Body of pancreas (tissue), 4 donors: ENCODE data around the gene CNIH2. TPM values are rescaled to one million over a fixed set of nuclear protein-coding genes. Genes with fewer than 3 reads are reported as not detected.
"Not testable (repeated sequence)": the region's sequence is repeated elsewhere in the genome, so short reads cannot be mapped to it uniquely, and the experiment has no call there.

Experiments used
- ATAC-seq: fragments of 150-250 bp; one replicate; pipeline ENCODE4 v1.9.1; 2016
- DNase-seq, 4 donors: peaks; one replicate each; pipeline ENCODE4 v3.0.0-alpha.2; 2019
- H3K27ac ChIP-seq, 4 donors: fragments of 200-600 bp; sonication (generic); 1 replicate in 3 of 4; 2 replicates in 1 of 4; pipeline versions ENCODE4 v1.5.1 to v1.6.1; 2016 to 2019; ENCODE audit warnings: mild to moderate bottlenecking in 1 of 4, mixed read lengths in 1 of 4, moderate library complexity in 1 of 4
- H3K27me3 ChIP-seq, 2 donors: fragments of 200-600 bp; sonication (generic); one replicate each; pipeline ENCODE4 v1.6.0; 2016; ENCODE audit warnings: mild to moderate bottlenecking in 1 of 2
- H3K36me3 ChIP-seq, 2 donors: fragments of 200-600 bp; sonication (generic); replicated peaks in 1 of 2; 2 replicates each; pipeline ENCODE4 v1.5.1; 2016; ENCODE audit warnings: low read depth in 2 of 2; ENCODE audit not compliant: insufficient read depth in 1 of 2
- H3K4me1 ChIP-seq: fragments of 200-600 bp; sonication (generic); one replicate; pipeline ENCODE4 v1.6.0; 2016
- H3K4me3 ChIP-seq, 2 donors: fragments of 200-600 bp; sonication (generic); 1 replicate in 1 of 2; 2 replicates in 1 of 2; pipeline ENCODE4 v1.5.1; 2016 to 2019
- H3K9me3 ChIP-seq, 3 donors: fragments of 200-600 bp; sonication (generic); 1 replicate in 2 of 3; 2 replicates in 1 of 3; pipeline ENCODE4 v1.5.1; 2016
- POLR2A ChIP-seq, 3 donors: fragments of 450-650 bp; IDR thresholded peaks; one replicate each; pipeline ENCODE4 v1.6.1; 2016; ENCODE audit warnings: antibody characterized with exemption in 3 of 3, mild to moderate bottlenecking in 2 of 3
- WGBS, 2 donors: methylation state at CpG; one replicate each; pipeline ENCODE4 v1.1.5; 2017; 5-methylcytosine and 5-hydroxymethylcytosine counted together
- intact Hi-C: fragments of 100-400 bp; cut with DNase I; formaldehyde crosslinking; loops from one replicate; pipeline ENCODE4 v1.15.1; 2023
- total RNA-seq, 2 donors: library from RNA; depleted of rRNA; stranded (reverse); fragments of >200 nt; gene quantifications; one replicate each; pipeline ENCODE4 v1.1.0, GENCODE V29; 2016
- TF ChIP-seq, protein P1 (sequence below), 7 experiments: fragments of 450-650 bp in 4 of 7; fragments of 200-600 bp in 3 of 7; sonication (generic) in 3 of 7; IDR thresholded peaks; one replicate each; pipeline ENCODE4 v1.5.1; 2016 to 2019; ENCODE audit warnings: antibody characterized with exemption in 7 of 7

Gene CNIH2
- total RNA-seq, 2 donors from 2014 or later: 3.6 to 4.6 TPM

DNA sequence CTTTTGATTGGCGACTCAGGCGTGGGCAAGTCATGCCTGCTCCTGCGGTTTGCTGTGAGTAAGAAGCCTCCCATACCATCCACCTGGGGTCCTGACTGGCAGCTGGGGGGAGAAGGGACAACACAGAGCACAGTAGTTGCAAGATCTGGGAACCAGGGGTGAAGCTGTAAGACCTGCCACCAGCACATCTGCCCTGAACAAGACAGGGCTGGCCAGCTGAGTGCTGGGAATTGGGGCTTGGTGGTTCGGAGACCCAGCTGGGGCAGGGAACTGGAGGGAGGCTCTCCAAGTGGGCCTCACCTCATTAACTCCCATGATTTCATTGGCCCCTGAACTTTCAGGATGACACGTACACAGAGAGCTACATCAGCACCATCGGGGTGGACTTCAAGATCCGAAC, 6.2 kb upstream of the CNIH2 start:
- Histone ChIP-seq H3K4me3 (no peak overlapping the region), H3K36me3 (peaks cover 11 to 29% of the 10 kb centered on the region in 2 donors), H3K27me3 (no peaks in the 10 kb centered on the region), H3K4me1 (peaks cover 26% of the 10 kb centered on the region), H3K27ac (no peak overlapping the region), H3K9me3 (no peaks in the 10 kb centered on the region)
- 94 to 95% methylated on average over 4 to 7 of the region's 7 CpGs for WGBS, 2 donors
- ATAC-seq: no peak
- DNase-seq: no peak
- TF ChIP-seq POLR2A (IDR thresholded peaks at IDR 0.05): no peak
- intact Hi-C loops: no loop called here

- Histone ChIP-seq H3K4me1 (peaks cover 26% of the 10 kb centered on the region), H3K4me3 (no peak overlapping the region), H3K36me3 (peaks cover 11 to 29% of the 10 kb centered on the region in 2 donors), H3K9me3 (no peaks in the 10 kb centered on the region), H3K27ac (no peak overlapping the region), H3K27me3 (no peaks in the 10 kb centered on the region)
- no peak for ATAC-seq
- DNase-seq: no peak
- TF ChIP-seq, protein P1, sequence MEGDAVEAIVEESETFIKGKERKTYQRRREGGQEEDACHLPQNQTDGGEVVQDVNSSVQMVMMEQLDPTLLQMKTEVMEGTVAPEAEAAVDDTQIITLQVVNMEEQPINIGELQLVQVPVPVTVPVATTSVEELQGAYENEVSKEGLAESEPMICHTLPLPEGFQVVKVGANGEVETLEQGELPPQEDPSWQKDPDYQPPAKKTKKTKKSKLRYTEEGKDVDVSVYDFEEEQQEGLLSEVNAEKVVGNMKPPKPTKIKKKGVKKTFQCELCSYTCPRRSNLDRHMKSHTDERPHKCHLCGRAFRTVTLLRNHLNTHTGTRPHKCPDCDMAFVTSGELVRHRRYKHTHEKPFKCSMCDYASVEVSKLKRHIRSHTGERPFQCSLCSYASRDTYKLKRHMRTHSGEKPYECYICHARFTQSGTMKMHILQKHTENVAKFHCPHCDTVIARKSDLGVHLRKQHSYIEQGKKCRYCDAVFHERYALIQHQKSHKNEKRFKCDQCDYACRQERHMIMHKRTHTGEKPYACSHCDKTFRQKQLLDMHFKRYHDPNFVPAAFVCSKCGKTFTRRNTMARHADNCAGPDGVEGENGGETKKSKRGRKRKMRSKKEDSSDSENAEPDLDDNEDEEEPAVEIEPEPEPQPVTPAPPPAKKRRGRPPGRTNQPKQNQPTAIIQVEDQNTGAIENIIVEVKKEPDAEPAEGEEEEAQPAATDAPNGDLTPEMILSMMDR (IDR thresholded peaks at IDR 0.05): no peak
- no peak for TF ChIP-seq POLR2A (IDR thresholded peaks at IDR 0.05)
- intact Hi-C loops: no loop called here
- 92 to 100% methylated on average over 2 of the region's 2 CpGs for WGBS, 2 donors
Measured at GRCh38 chr11:66272596-66272995, 5.4 kb upstream of the CNIH2 start.

GRCh38 chr11:66274219-66274618, 3.8 kb upstream of the CNIH2 start:
- ATAC-seq: no peak
- Histone ChIP-seq H3K9me3 (no peaks in the 10 kb centered on the region), H3K27me3 (no peaks in the 10 kb centered on the region), H3K4me1 (peaks cover 23% of the 10 kb centered on the region), H3K4me3 (no peak overlapping the region), H3K36me3 (peaks cover 11 to 29% of the 10 kb centered on the region in 2 donors), H3K27ac (no peak overlapping the region)
- 38 to 69% methylated on average over 1 of the region's 1 CpG for WGBS, 2 donors
- intact Hi-C loops: no loop called here
- no peak for DNase-seq
- no peak for TF ChIP-seq POLR2A (IDR thresholded peaks at IDR 0.05)
- TF ChIP-seq, protein P1 (IDR thresholded peaks at IDR 0.05): no peak

DNA sequence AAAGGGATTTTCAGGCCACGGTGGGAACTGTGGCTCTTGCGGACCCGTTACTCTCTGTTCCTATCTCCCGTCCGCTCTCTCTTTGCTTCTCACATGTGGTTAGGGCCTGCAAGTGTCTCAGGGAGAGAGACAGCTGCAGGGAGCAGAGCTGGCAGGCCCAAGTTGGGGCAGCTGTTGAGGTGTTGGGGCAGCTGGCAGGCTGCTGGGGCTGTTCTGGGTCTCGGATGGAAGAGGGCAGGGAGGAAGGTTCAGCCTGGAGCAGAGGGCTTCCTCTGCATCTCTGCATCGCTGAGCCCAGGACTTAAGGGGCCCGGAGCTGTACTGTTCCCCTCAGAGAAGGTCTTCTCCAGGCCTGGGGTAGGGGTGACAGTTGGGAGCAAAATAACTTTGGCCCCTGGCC, 2.6 kb upstream of the CNIH2 start:
- TF ChIP-seq, protein P1 (IDR thresholded peaks at IDR 0.05): no peak
- TF ChIP-seq POLR2A (IDR thresholded peaks at IDR 0.05): no peak
- Histone ChIP-seq H3K27ac (no peak overlapping the region), H3K4me1 (peaks cover 12% of the 10 kb centered on the region), H3K36me3 (peaks cover 11 to 29% of the 10 kb centered on the region in 2 donors), H3K27me3 (no peaks in the 10 kb centered on the region), H3K4me3 (no peak overlapping the region), H3K9me3 (no peaks in the 10 kb centered on the region)
- no peak for DNase-seq
- intact Hi-C loops: no loop called here
- 85 to 91% methylated on average over 6 to 8 of the region's 8 CpGs for WGBS, 2 donors
- ATAC-seq: no peak

- no peak for DNase-seq
Measured at GRCh38 chr11:66275984-66276612, 1.9 kb upstream of the CNIH2 start.

DNA sequence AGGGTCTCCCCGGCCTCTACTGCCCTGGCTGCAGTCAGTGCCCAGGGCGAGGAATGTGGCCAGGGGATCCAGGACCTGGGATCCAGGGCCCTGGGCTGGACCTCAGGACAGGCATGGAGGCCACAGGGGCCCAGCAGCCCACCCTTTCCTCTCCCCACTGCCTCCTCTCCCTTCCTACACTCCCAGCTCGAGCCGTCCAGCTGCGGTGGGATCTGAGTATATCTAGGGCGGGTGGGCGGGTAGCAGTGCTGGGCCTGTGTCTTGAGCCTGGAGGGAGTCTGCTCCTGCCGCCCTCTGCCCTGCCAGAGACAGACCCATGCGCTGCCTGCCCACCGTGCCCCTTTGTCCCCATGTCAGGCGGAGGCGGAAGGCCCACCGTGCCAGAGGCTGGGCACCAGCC, 1.4 kb upstream of the CNIH2 start:
- H3K4me1 ChIP-seq, DNase-seq, ATAC-seq, H3K27ac ChIP-seq, H3K27me3 ChIP-seq, H3K4me3 ChIP-seq, intact Hi-C loops, H3K9me3 ChIP-seq: not testable (repeated sequence)
- H3K36me3 ChIP-seq: peaks cover 11 to 29% of the 10 kb centered on the region in 2 donors
- 79 to 89% methylated on average over 12 to 13 of the region's 13 CpGs for WGBS, 2 donors

More at GRCh38 chr11:66275984-66276612, 1.9 kb upstream of the CNIH2 start:
- ATAC-seq: no peak
- no peaks in the 10 kb centered on the region for H3K9me3 ChIP-seq
- no peak for TF ChIP-seq POLR2A (IDR thresholded peaks at IDR 0.05)
- TF ChIP-seq, protein P1 (IDR thresholded peaks at IDR 0.05): no peak
- no peak overlapping the region for H3K27ac ChIP-seq
- H3K4me3 ChIP-seq: no peak overlapping the region
- H3K4me1 ChIP-seq: peaks cover 9% of the 10 kb centered on the region
- no peaks in the 10 kb centered on the region for H3K27me3 ChIP-seq
- intact Hi-C loops: no loop called here
- H3K36me3 ChIP-seq: peaks cover 11 to 29% of the 10 kb centered on the region in 2 donors
- 87 to 88% methylated on average over 8 to 14 of the region's 14 CpGs for WGBS, 2 donors

DNA sequence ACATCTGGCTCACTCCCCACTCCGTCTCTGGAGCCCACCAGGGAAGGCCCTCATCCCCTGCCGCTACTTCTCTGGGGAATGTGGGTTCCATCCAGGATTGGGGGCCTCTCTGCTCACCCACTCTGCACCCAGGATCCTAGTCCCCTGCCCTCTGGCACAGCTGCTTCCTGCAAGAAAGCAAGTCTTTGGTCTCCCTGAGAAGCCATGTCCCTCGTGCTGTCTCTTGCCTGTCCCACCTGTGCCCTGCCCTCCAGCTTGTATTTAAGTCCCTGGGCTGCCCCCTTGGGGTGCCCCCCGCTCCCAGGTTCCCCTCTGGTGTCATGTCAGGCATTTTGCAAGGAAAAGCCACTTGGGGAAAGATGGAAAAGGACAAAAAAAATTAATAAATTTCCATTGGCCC, 911 bp upstream of the CNIH2 start:
- H3K9me3 ChIP-seq, DNase-seq, H3K27me3 ChIP-seq, intact Hi-C loops, H3K4me1 ChIP-seq, H3K4me3 ChIP-seq, ATAC-seq: not testable (repeated sequence)
- H3K36me3 ChIP-seq: peaks cover 11 to 28% of the 10 kb centered on the region in 2 donors
- 76 to 80% methylated on average over 4 of the region's 4 CpGs for WGBS, 2 donors
- peak overlapping the region in 1 of 4 donors; percentile 30 for H3K27ac ChIP-seq
